Endothelial cell of umbilical vein (primary cell): ENCODE data around the gene OR5AR1. TPM values are rescaled to one million over a fixed set of nuclear protein-coding genes. Genes with fewer than 3 reads are reported as not detected.

Experiments
- polyA plus RNA-seq, 4 experiments: library from polyadenylated mRNA; depleted of rRNA in 3 of 4; stranded (reverse) in 3 of 4; unstranded in 1 of 4; fragments of >200 nt; gene quantifications; 2 replicates each; pipeline versions ENCODE4 v1.2.1 to v1.2.3, GENCODE V29; 2011 to 2012; ENCODE audit warnings: missing spikeins in 1 of 4
- small RNA-seq: library from RNA; depleted of rRNA; stranded (forward); fragments of <200 nt; gene quantifications from one replicate; pipeline ENCODE3, GENCODE V24; 2012; ENCODE audit warnings: low replicate concordance, low read depth; ENCODE audit not compliant: insufficient read depth, insufficient read length
- total RNA-seq: library from RNA; stranded (reverse); gene quantifications from 2 replicates; pipeline ENCODE4 v1.2.3, GENCODE V29; 2021

Gene OR5AR1
- total and polyA plus RNA-seq, 2 donors (not counting 3 experiments of a cell fraction or from before 2014, with no cell fraction given), result not detected

Small RNA genes within 50 kb of the gene (small RNA-seq; reads per million reads assigned to genes)
- not detected for gene AP004245.1

Other genes starting within 250 kb of the OR5AR1 start
- not detected in 2 replicates for gene OR5M3, start 190.3 kb upstream of the OR5AR1 start, total RNA-seq
- gene OR5M3, start 190.3 kb upstream of the OR5AR1 start, polyA plus RNA-seq, result not detected in 2 replicates
- not detected in 2 replicates for gene OR5M8, start 172.3 kb upstream of the OR5AR1 start, total RNA-seq
- not detected in 2 replicates for gene OR5M8, start 172.3 kb upstream of the OR5AR1 start, polyA plus RNA-seq
- not detected in 2 replicates for gene OR5M11, start 120.4 kb upstream of the OR5AR1 start, total RNA-seq
- gene OR5M11, start 120.4 kb upstream of the OR5AR1 start, polyA plus RNA-seq, result not detected in 2 replicates
- gene OR5M10, start 86.0 kb upstream of the OR5AR1 start, total RNA-seq, result not detected in 2 replicates
- gene OR5M10, start 86.0 kb upstream of the OR5AR1 start, polyA plus RNA-seq, result not detected in 2 replicates
- gene OR5M1, start 48.8 kb upstream of the OR5AR1 start, total RNA-seq, result not detected in 2 replicates
- gene OR5M1, start 48.8 kb upstream of the OR5AR1 start, polyA plus RNA-seq, result not detected in 2 replicates
- not detected in 2 replicates for gene OR5AP2, start 21.2 kb upstream of the OR5AR1 start, total RNA-seq
- gene OR5AP2, start 21.2 kb upstream of the OR5AR1 start, polyA plus RNA-seq, result not detected in 2 replicates
- not detected in 2 replicates for gene OR9G1, start 35.4 kb downstream of the OR5AR1 start, total RNA-seq
- not detected in 2 replicates for gene OR9G1, start 35.4 kb downstream of the OR5AR1 start, polyA plus RNA-seq
- gene OR9G4, start 85.0 kb downstream of the OR5AR1 start, total RNA-seq, result not detected in 2 replicates
- not detected in 2 replicates for gene OR9G4, start 85.0 kb downstream of the OR5AR1 start, polyA plus RNA-seq